MV-4-11 (cell line): ENCODE measurements around the gene BACE2.
"Not testable (repeated sequence)": the region's sequence is repeated elsewhere in the genome, so short reads cannot be mapped to it uniquely, and the experiment has no call there.

Experiments used
- DNase-seq: peaks from one replicate; lab custom pipeline; 2025; lab: John Stamatoyannopoulos, UW

Gene BACE2

GRCh38 chr21:41185802-41186201 is 17.8 kb downstream of the BACE2 start:
- no peak for DNase-seq

GRCh38 chr21:41186755-41187536 is 19.0 kb downstream of the BACE2 start:
- no peak for DNase-seq

- no peak for DNase-seq
Observed at GRCh38 chr21:41187537-41188025, 19.6 kb downstream of the BACE2 start.

- DNase-seq = no peak
Observed at GRCh38 chr21:41188486-41189149, 20.7 kb downstream of the BACE2 start.

GRCh38 chr21:41189150-41189745 is 21.3 kb downstream of the BACE2 start:
- peak; percentile 15 for DNase-seq

GRCh38 chr21:41192552-41192951 is 24.6 kb downstream of the BACE2 start:
- DNase-seq = not testable (repeated sequence)

GRCh38 chr21:41195311-41195710 is 27.4 kb downstream of the BACE2 start:
- no peak for DNase-seq

- no peak for DNase-seq
Observed at GRCh38 chr21:41196993-41197392, 29.0 kb downstream of the BACE2 start.

- DNase-seq = no peak
Observed at GRCh38 chr21:41197582-41197981, 29.6 kb downstream of the BACE2 start.

- not testable (repeated sequence) for DNase-seq
Observed at GRCh38 chr21:41198647-41199046, 30.7 kb downstream of the BACE2 start.

GRCh38 chr21:41199123-41199522 is 31.2 kb downstream of the BACE2 start:
- DNase-seq = no peak

GRCh38 chr21:41199588-41199987 is 31.6 kb downstream of the BACE2 start:
- no peak for DNase-seq

- no peak for DNase-seq
Observed at GRCh38 chr21:41201385-41201784, 33.4 kb downstream of the BACE2 start.

GRCh38 chr21:41204736-41205135 is 36.8 kb downstream of the BACE2 start:
- no peak for DNase-seq

- DNase-seq = no peak
Observed at GRCh38 chr21:41207401-41208375, 39.7 kb downstream of the BACE2 start.

GRCh38 chr21:41208376-41208763 is 40.4 kb downstream of the BACE2 start:
- DNase-seq = no peak

GRCh38 chr21:41209016-41209619 is 41.2 kb downstream of the BACE2 start:
- DNase-seq = no peak

- DNase-seq = no peak
Observed at GRCh38 chr21:41210426-41211059, 42.6 kb downstream of the BACE2 start.

GRCh38 chr21:41211060-41211805 is 43.3 kb downstream of the BACE2 start:
- DNase-seq = no peak

- DNase-seq = no peak
Observed at GRCh38 chr21:41213021-41213420, 45.1 kb downstream of the BACE2 start.
